Measurements from ENCODE around the gene USP47. TPM values are rescaled to one million over a fixed set of nuclear protein-coding genes. Genes with fewer than 3 reads are reported as not detected.

Gene USP47
- total RNA-seq, 5 donors from 2014 or later (not counting 1 experiment from before 2014, with no cell fraction given): 49.3 to 77.6 (median 58.6) TPM

GRCh38 chr11:11867720-11868119 lies 25.9 kb downstream of the USP47 start:
- Histone ChIP-seq H3K27me3 (replicated peaks in 1 of 2; ENCODE audit: control insufficient read depth in 2 of 2, extremely low read depth in 1 of 2, insufficient read depth in 2 of 2, low read length in 1 of 2) (no peaks in the 10 kb centered on the region), H3K9me3 (peaks cover 3% of the 10 kb centered on the region), H3K27ac (ENCODE audit: low read length) (no peak overlapping the region), H3K36me3 (ENCODE audit: control insufficient read depth in 2 of 2, extremely low read depth in 1 of 2, insufficient read depth in 1 of 2, low read length in 1 of 2) (no peaks in the 10 kb centered on the region), H3K4me3 (ENCODE audit: control insufficient read depth in 1 of 2, extremely low read depth in 1 of 2, low read length in 1 of 2) (no peak overlapping the region), H3K4me1 (ENCODE audit: control insufficient read depth in 1 of 2, extremely low read depth in 1 of 2, insufficient read depth in 2 of 2, low read length in 2 of 2) (peaks cover 19 to 46% of the 10 kb centered on the region in 2 experiments)
- ATAC-seq (replicated peaks in 1 of 4): no peak
- H3K4me1 Mint-ChIP-seq: peaks cover 79 to 90% (median 83%) of the 10 kb centered on the region in 3 donors
- H3K4me3 Mint-ChIP-seq: no peak overlapping the region
- no peak overlapping the region for H3K27ac Mint-ChIP-seq
- H3K36me3 Mint-ChIP-seq: peaks cover 21% of the 10 kb centered on the region
- no CpG with 5 or more reads among the region's 1 CpG for WGBS (ENCODE audit: insufficient coverage)
- H3K9me3 Mint-ChIP-seq: peaks cover 2 to 4% (median 3%) of the 10 kb centered on the region in 3 donors
- H3K27me3 Mint-ChIP-seq: no peaks in the 10 kb centered on the region
- DNase-seq: no peak
- CTCF ChIA-PET: interaction anchor here in 1 of 2 donors (1.0 kb wide), 1 partner anchor 9 kb away, joined by 5 read pairs; no protein-coding TSS in a partner anchor
- POLR2A ChIA-PET: interaction anchor here in 1 of 2 donors (0.5 to 0.7 kb wide), 2 partner anchors 9 to 24 kb away, joined by 3 to 4 read pairs; no protein-coding TSS in a partner anchor

- Mint-ChIP-seq H3K4me1 (peaks cover 72 to 84% (median 79%) of the 10 kb centered on the region in 3 donors), H3K4me3 (peak overlapping the region in 2 of 3 donors; percentile 3 to 41)
- no CpG with 5 or more reads among the region's 2 CpGs for WGBS (ENCODE audit: insufficient coverage)
These were observed 30.2 kb downstream of the USP47 start for GRCh38 chr11:11871991-11872401.

GRCh38 chr11:11876458-11876857 lies 34.7 kb downstream of the USP47 start:
- POLR2A ChIA-PET: interaction anchor here in 1 of 2 donors (0.7 kb wide), 1 partner anchor 30 kb away, joined by 3 read pairs; no protein-coding TSS in a partner anchor

More at GRCh38 chr11:11871991-11872401, 30.2 kb downstream of the USP47 start:
- Mint-ChIP-seq H3K27me3 (no peaks in the 10 kb centered on the region), H3K9me3 (peaks cover 2 to 3% (median 3%) of the 10 kb centered on the region in 3 donors), H3K36me3 (peaks cover 19% of the 10 kb centered on the region), H3K27ac (no peak overlapping the region)
- H3K36me3 ChIP-seq (ENCODE audit: control insufficient read depth in 2 of 2, extremely low read depth in 1 of 2, insufficient read depth in 1 of 2, low read length in 1 of 2): no peaks in the 10 kb centered on the region
- CTCF ChIA-PET: interaction anchor here in 1 of 2 donors (0.6 to 1.4 kb wide), 4 partner anchors 10 to 93 kb away, joined by 3 to 5 read pairs (median 4); no protein-coding TSS in a partner anchor
- peaks cover 2% of the 10 kb centered on the region for H3K9me3 ChIP-seq
- no peak overlapping the region for H3K4me3 ChIP-seq (ENCODE audit: control insufficient read depth in 1 of 2, extremely low read depth in 1 of 2, low read length in 1 of 2)
- ATAC-seq (replicated peaks in 1 of 4): peak in 2 of 4 experiments; percentile 26 to 43
- POLR2A ChIA-PET: interaction anchor here in 1 of 2 donors (0.6 to 1.1 kb wide), 4 partner anchors 9 to 259 kb away, joined by 3 to 10 read pairs (median 6); partner anchors contain the start of gene USP47
- H3K4me1 ChIP-seq (ENCODE audit: control insufficient read depth in 1 of 2, extremely low read depth in 1 of 2, insufficient read depth in 2 of 2, low read length in 2 of 2): peaks cover 18 to 28% of the 10 kb centered on the region in 2 experiments
- H3K27ac ChIP-seq (ENCODE audit: low read length): no peak overlapping the region
- no peaks in the 10 kb centered on the region for H3K27me3 ChIP-seq (replicated peaks in 1 of 2; ENCODE audit: control insufficient read depth in 2 of 2, extremely low read depth in 1 of 2, insufficient read depth in 2 of 2, low read length in 1 of 2)
- DNase-seq: no peak

GRCh38 chr11:11880179-11880578 lies 38.4 kb downstream of the USP47 start:
- H3K9me3 ChIP-seq: no peaks in the 10 kb centered on the region
- Mint-ChIP-seq H3K4me1 (peaks cover 59 to 68% (median 68%) of the 10 kb centered on the region in 3 donors), H3K36me3 (peaks cover 36% of the 10 kb centered on the region), H3K4me3 (no peak overlapping the region), H3K27me3 (no peaks in the 10 kb centered on the region), H3K9me3 (no peaks in the 10 kb centered on the region), H3K27ac (no peak overlapping the region)
- no peak overlapping the region for H3K4me3 ChIP-seq (ENCODE audit: control insufficient read depth in 1 of 2, extremely low read depth in 1 of 2, low read length in 1 of 2)
- no CpG with 5 or more reads among the region's 2 CpGs for whole genome bisulfite sequencing (ENCODE audit: insufficient coverage)
- H3K4me1 ChIP-seq (ENCODE audit: control insufficient read depth in 1 of 2, extremely low read depth in 1 of 2, insufficient read depth in 2 of 2, low read length in 2 of 2): peaks cover 5 to 9% of the 10 kb centered on the region in 2 experiments
- ATAC-seq (replicated peaks in 1 of 4) (no peak), DNase-seq (no peak)
- no peaks in the 10 kb centered on the region for H3K27me3 ChIP-seq (replicated peaks in 1 of 2; ENCODE audit: control insufficient read depth in 2 of 2, extremely low read depth in 1 of 2, insufficient read depth in 2 of 2, low read length in 1 of 2)
- CTCF ChIA-PET: interaction anchor here (1.2 to 1.8 kb wide), 3 partner anchors 31 to 852 kb away, joined by 3 to 11 read pairs (median 4); partner anchors contain the start of gene USP47 (in 1 of the 2)
- H3K27ac ChIP-seq (ENCODE audit: low read length): no peak overlapping the region
- peaks cover 4 to 23% of the 10 kb centered on the region in 2 donors for H3K36me3 ChIP-seq (ENCODE audit: control insufficient read depth in 2 of 2, extremely low read depth in 1 of 2, insufficient read depth in 1 of 2, low read length in 1 of 2)
- POLR2A ChIA-PET: interaction anchor here in 1 of 2 donors (0.6 kb wide), 2 partner anchors 46 to 958 kb away, joined by 3 read pairs; no protein-coding TSS in a partner anchor

More at GRCh38 chr11:11876458-11876857, 34.7 kb downstream of the USP47 start:
- WGBS (ENCODE audit: insufficient coverage): no CpG with 5 or more reads among the region's 2 CpGs
- H3K27ac Mint-ChIP-seq: no peak overlapping the region
- peaks cover 0 to 3% of the 10 kb centered on the region in 2 donors for H3K36me3 ChIP-seq (ENCODE audit: control insufficient read depth in 2 of 2, extremely low read depth in 1 of 2, insufficient read depth in 1 of 2, low read length in 1 of 2)
- no peak overlapping the region for H3K4me3 Mint-ChIP-seq
- CTCF ChIA-PET: interaction anchor here (0.8 to 1.2 kb wide), 4 partner anchors 12 to 77 kb away, joined by 3 to 5 read pairs (median 4); no protein-coding TSS in a partner anchor
- H3K9me3 Mint-ChIP-seq: no peaks in the 10 kb centered on the region
- peaks cover 62 to 65% (median 63%) of the 10 kb centered on the region in 3 donors for H3K4me1 Mint-ChIP-seq
- peaks cover 14% of the 10 kb centered on the region for H3K36me3 Mint-ChIP-seq
- peaks cover 9 to 14% of the 10 kb centered on the region in 2 experiments for H3K4me1 ChIP-seq (ENCODE audit: control insufficient read depth in 1 of 2, extremely low read depth in 1 of 2, insufficient read depth in 2 of 2, low read length in 2 of 2)
- ATAC-seq (replicated peaks in 1 of 4) (no peak), DNase-seq (peak in 2 of 35 experiments; percentile 4 to 31)
- H3K27me3 Mint-ChIP-seq: no peaks in the 10 kb centered on the region
- no peaks in the 10 kb centered on the region for H3K27me3 ChIP-seq (replicated peaks in 1 of 2; ENCODE audit: control insufficient read depth in 2 of 2, extremely low read depth in 1 of 2, insufficient read depth in 2 of 2, low read length in 1 of 2)
- no peak overlapping the region for H3K4me3 ChIP-seq (ENCODE audit: control insufficient read depth in 1 of 2, extremely low read depth in 1 of 2, low read length in 1 of 2)
- no peak overlapping the region for H3K27ac ChIP-seq (ENCODE audit: low read length)
- H3K9me3 ChIP-seq: no peaks in the 10 kb centered on the region

- no peak for ATAC-seq (replicated peaks in 1 of 4)
- H3K36me3 ChIP-seq (ENCODE audit: control insufficient read depth in 2 of 2, extremely low read depth in 1 of 2, insufficient read depth in 1 of 2, low read length in 1 of 2): peaks cover 10 to 44% of the 10 kb centered on the region in 2 donors
- no peak overlapping the region for H3K4me3 Mint-ChIP-seq
- no CpG with 5 or more reads among the region's 2 CpGs for WGBS (ENCODE audit: insufficient coverage)
- no peak overlapping the region for H3K27ac ChIP-seq (ENCODE audit: low read length)
- H3K4me3 ChIP-seq (ENCODE audit: control insufficient read depth in 1 of 2, extremely low read depth in 1 of 2, low read length in 1 of 2): no peak overlapping the region
- no peaks in the 10 kb centered on the region for H3K27me3 Mint-ChIP-seq
- DNase-seq: no peak
- H3K4me1 ChIP-seq (ENCODE audit: control insufficient read depth in 1 of 2, extremely low read depth in 1 of 2, insufficient read depth in 2 of 2, low read length in 2 of 2): peaks cover 7 to 8% of the 10 kb centered on the region in 2 experiments
- ChIA-PET POLR2A (interaction anchor here in 1 of 2 donors (0.6 to 1.0 kb wide), 2 partner anchors 27 to 1086 kb away, joined by 3 read pairs; no protein-coding TSS in a partner anchor), CTCF (interaction anchor here in 1 of 2 donors (1.0 kb wide), 1 partner anchor 11 kb away, joined by 3 read pairs; no protein-coding TSS in a partner anchor)
- H3K4me1 Mint-ChIP-seq: peaks cover 45 to 57% (median 57%) of the 10 kb centered on the region in 3 donors
- H3K27ac Mint-ChIP-seq: no peak overlapping the region
- H3K27me3 ChIP-seq (replicated peaks in 1 of 2; ENCODE audit: control insufficient read depth in 2 of 2, extremely low read depth in 1 of 2, insufficient read depth in 2 of 2, low read length in 1 of 2): no peaks in the 10 kb centered on the region
- H3K36me3 Mint-ChIP-seq: peaks cover 55% of the 10 kb centered on the region
- H3K9me3 Mint-ChIP-seq: no peaks in the 10 kb centered on the region
- no peaks in the 10 kb centered on the region for H3K9me3 ChIP-seq
These were observed 40.8 kb downstream of the USP47 start for GRCh38 chr11:11882539-11882938.

- Histone ChIP-seq H3K36me3 (ENCODE audit: control insufficient read depth in 2 of 2, extremely low read depth in 1 of 2, insufficient read depth in 1 of 2, low read length in 1 of 2) (peaks cover 10 to 49% of the 10 kb centered on the region in 2 donors), H3K9me3 (no peaks in the 10 kb centered on the region), H3K4me1 (ENCODE audit: control insufficient read depth in 1 of 2, extremely low read depth in 1 of 2, insufficient read depth in 2 of 2, low read length in 2 of 2) (peaks cover 7 to 8% of the 10 kb centered on the region in 2 experiments), H3K27me3 (replicated peaks in 1 of 2; ENCODE audit: control insufficient read depth in 2 of 2, extremely low read depth in 1 of 2, insufficient read depth in 2 of 2, low read length in 1 of 2) (no peaks in the 10 kb centered on the region), H3K27ac (ENCODE audit: low read length) (no peak overlapping the region), H3K4me3 (ENCODE audit: control insufficient read depth in 1 of 2, extremely low read depth in 1 of 2, low read length in 1 of 2) (no peak overlapping the region)
- Mint-ChIP-seq H3K27me3 (no peaks in the 10 kb centered on the region), H3K27ac (no peak overlapping the region), H3K4me1 (peaks cover 46 to 59% (median 54%) of the 10 kb centered on the region in 3 donors), H3K4me3 (no peak overlapping the region), H3K36me3 (peaks cover 72% of the 10 kb centered on the region), H3K9me3 (no peaks in the 10 kb centered on the region)
- no peak for DNase-seq
- ChIA-PET CTCF (no interaction called here), POLR2A (no interaction called here)
- ATAC-seq (replicated peaks in 1 of 4): no peak
- WGBS (ENCODE audit: insufficient coverage): no CpG with 5 or more reads among the region's 2 CpGs
These were observed 42.6 kb downstream of the USP47 start for GRCh38 chr11:11884351-11884750.
